Measurements from ENCODE around the gene PSMB5. TPM values are rescaled to one million over a fixed set of nuclear protein-coding genes. Genes with fewer than 3 reads are reported as not detected.

Gene PSMB5
- total RNA-seq = 100 to 1,000 TPM; 186 to 198 TPM
- polyA plus RNA-seq = 37.1 TPM

DNA sequence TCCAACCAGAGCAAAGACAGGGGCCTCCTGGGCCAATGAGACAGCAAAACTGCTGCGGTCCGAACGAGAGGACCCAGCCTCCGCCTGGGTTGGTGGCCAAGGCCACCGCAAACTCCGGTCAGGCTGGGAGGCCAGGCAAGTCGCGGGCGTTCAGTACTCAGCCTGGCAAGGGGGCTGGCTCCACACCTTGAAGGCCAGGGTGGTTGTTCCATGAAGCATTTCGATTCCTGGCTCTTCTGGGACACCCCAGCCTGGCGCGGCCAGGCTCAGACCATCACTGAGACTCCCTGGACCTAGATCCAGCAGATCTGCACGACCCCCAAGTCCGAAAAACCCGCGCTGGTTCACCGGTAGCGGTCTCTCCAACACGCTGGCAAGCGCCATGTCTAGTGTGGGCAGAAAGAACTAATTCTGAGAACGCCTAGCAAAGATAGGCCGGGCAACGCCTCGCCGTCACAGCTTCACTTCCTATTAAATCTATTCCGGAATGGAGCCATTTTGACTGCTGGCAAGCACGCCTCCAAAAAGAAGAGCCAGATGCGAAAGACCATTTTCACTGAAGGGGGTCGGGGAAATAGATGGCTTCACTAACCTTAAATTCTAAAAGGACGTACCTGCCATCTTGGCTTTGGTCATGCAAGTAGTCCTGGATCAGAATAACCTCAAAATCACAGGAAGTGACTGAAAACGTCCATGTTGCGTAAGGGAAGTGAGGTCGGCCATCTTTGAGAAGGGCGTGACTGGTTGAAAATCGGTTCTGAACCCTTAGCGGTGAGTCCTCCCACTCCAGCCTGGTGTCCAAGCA is at the start of gene PSMB5:
Gene PSMB5, minus strand, starts transcription at position 403 of the 805 bp plus-strand sequence. Its CDS starts 19 bp downstream, at position 384.
- H3K4me1 Mint-ChIP-seq = peaks cover 27 to 36% (median 35%) of the 10 kb centered on the region in 3 donors
- POLR2A ChIA-PET = interaction anchor here (0.6 to 1.4 kb wide), 7 partner anchors 17 to 268 kb away, joined by 3 to 5 read pairs (median 3); partner anchors contain the start of genes OXA1L and PRMT5
- CTCF ChIA-PET = interaction anchor here (1.4 to 2.3 kb wide), 2 partner anchors 21 to 40 kb away, joined by 4 to 9 read pairs; no protein-coding TSS in a partner anchor
- H3K27me3 ChIP-seq (ENCODE audit: insufficient read depth, low read length, poor library complexity, severe bottlenecking) = no peaks in the 10 kb centered on the region
- peaks cover 19% of the 10 kb centered on the region for H3K4me1 ChIP-seq (ENCODE audit: insufficient read depth, low read length)
- no peaks in the 10 kb centered on the region for H3K9me3 Mint-ChIP-seq
- no peaks in the 10 kb centered on the region for H3K9me3 ChIP-seq (ENCODE audit: low read length)
- H3K27me3 Mint-ChIP-seq = peaks cover 0 to 1% of the 10 kb centered on the region in 2 donors
- peak within 1 kb of the TSS; percentile 90 for H3K27ac ChIP-seq (ENCODE audit: low read depth, low read length)
- peak within 1 kb of the TSS; percentile 80 for H3K4me3 ChIP-seq (ENCODE audit: low read length)
- H3K36me3 Mint-ChIP-seq = peaks cover 7 to 35% (median 8%) of the 10 kb centered on the region in 3 donors
- peak within 1 kb of the TSS; percentile 83 to 98 (median 89) for H3K4me3 Mint-ChIP-seq
- DNase-seq = peak; percentile 75 to 93 (median 90)
- H3K27ac Mint-ChIP-seq = peak within 1 kb of the TSS; percentile 92 to 100 (median 98)
- H3K36me3 ChIP-seq (ENCODE audit: insufficient read depth, low read length) = peaks cover 15% of the 10 kb centered on the region

DNA sequence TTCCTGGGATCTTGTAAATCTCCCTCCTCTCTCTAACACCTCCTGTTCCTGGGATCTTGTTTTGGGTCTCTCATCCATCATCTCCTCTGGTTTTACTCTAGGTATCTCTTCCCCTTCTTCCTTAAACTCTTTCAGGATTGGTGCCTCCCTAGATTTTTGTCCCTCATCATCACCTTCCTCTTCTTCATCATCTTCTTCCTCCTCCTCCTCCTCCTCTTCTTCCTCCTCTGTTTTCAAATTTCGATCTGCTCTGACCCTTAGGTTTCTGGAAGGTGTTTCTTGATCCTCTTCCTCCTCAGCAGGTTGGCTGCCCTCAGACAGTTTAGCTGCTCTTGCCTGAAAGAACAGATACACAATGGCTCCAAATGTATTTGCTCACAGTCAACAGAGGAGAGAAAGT is 45.8 kb upstream of the PSMB5 start:
- Mint-ChIP-seq H3K27ac (peak overlapping the region in 7 of 8 donors; percentile 2 to 86 (median 50)), H3K36me3 (peaks cover 0 to 87% (median 23%) of the 10 kb centered on the region in 3 donors), H3K4me3 (no peak overlapping the region), H3K4me1 (peaks cover 4 to 14% (median 14%) of the 10 kb centered on the region in 3 donors), H3K9me3 (no peaks in the 10 kb centered on the region), H3K27me3 (no peaks in the 10 kb centered on the region)
- Histone ChIP-seq H3K27me3 (ENCODE audit: insufficient read depth, low read length, poor library complexity, severe bottlenecking) (no peaks in the 10 kb centered on the region), H3K36me3 (ENCODE audit: insufficient read depth, low read length) (peaks cover 72% of the 10 kb centered on the region), H3K4me1 (ENCODE audit: insufficient read depth, low read length) (peaks cover 7% of the 10 kb centered on the region), H3K27ac (ENCODE audit: low read depth, low read length) (no peak overlapping the region), H3K9me3 (ENCODE audit: low read length) (no peaks in the 10 kb centered on the region), H3K4me3 (ENCODE audit: low read length) (no peak overlapping the region)
- ChIA-PET CTCF (interaction anchor here (1.0 to 4.2 kb wide), 5 partner anchors 9 to 85 kb away, joined by 3 to 34 read pairs (median 4); no protein-coding TSS in a partner anchor), POLR2A (no interaction called here)
- no peak for DNase-seq

DNA sequence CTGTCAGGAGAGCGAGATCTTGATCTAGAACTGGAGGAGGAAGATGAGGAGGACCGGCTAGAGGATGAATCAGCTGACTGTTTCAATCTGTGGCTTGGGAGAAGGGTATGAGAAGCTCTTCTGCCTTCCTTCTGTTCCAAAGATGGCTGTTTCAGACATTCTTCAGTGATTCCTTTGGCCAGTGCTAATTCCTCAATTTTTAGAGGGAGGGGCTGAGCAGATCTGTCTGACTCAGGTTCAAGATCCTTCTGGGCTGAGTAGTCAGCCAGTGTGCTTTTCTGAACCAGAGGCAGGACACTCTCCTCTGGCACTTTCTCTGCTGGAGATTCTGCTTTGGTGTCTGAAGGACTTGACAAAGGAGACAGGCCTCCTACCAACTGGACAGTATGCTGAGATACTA is 45.0 kb upstream of the PSMB5 start:
- Histone ChIP-seq H3K9me3 (ENCODE audit: low read length) (no peaks in the 10 kb centered on the region), H3K36me3 (ENCODE audit: insufficient read depth, low read length) (peaks cover 73% of the 10 kb centered on the region), H3K4me3 (ENCODE audit: low read length) (no peak overlapping the region), H3K27me3 (ENCODE audit: insufficient read depth, low read length, poor library complexity, severe bottlenecking) (no peaks in the 10 kb centered on the region), H3K4me1 (ENCODE audit: insufficient read depth, low read length) (peaks cover 7% of the 10 kb centered on the region), H3K27ac (ENCODE audit: low read depth, low read length) (no peak overlapping the region)
- Mint-ChIP-seq H3K4me1 (peaks cover 2 to 10% (median 10%) of the 10 kb centered on the region in 3 donors), H3K27ac (peak overlapping the region in 3 of 8 donors; percentile 5 to 85 (median 23)), H3K36me3 (peaks cover 3 to 87% (median 26%) of the 10 kb centered on the region in 3 donors), H3K9me3 (no peaks in the 10 kb centered on the region), H3K4me3 (no peak overlapping the region), H3K27me3 (no peaks in the 10 kb centered on the region)
- DNase-seq = no peak
- ChIA-PET POLR2A (no interaction called here), CTCF (interaction anchor here (1.0 to 4.2 kb wide), 3 partner anchors 12 to 85 kb away, joined by 3 to 34 read pairs (median 4); no protein-coding TSS in a partner anchor)

DNA sequence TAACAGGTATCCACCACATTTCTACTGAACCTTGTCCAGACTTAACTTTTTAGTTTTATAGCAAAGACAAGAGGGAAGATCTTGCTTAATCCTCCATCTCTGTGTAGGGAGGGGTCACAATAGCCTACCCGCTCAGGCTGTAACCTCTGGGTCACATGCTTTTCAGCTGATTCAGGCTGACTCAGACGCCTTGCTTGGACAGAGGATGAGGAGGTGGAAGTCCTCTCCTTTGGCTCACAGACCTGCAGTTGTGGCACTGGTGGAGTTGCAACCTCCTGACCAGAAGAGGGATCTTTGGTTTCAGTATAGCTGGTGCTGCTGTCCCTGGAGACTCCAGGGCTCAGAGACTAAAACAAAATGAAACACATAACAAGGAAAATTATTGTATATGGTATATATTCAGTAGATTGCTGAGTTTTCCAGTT is 44.0 kb upstream of the PSMB5 start:
- peaks cover 2 to 8% (median 7%) of the 10 kb centered on the region in 3 donors for H3K4me1 Mint-ChIP-seq
- Histone ChIP-seq H3K36me3 (ENCODE audit: insufficient read depth, low read length) (peaks cover 76% of the 10 kb centered on the region), H3K9me3 (ENCODE audit: low read length) (no peaks in the 10 kb centered on the region), H3K27me3 (ENCODE audit: insufficient read depth, low read length, poor library complexity, severe bottlenecking) (no peaks in the 10 kb centered on the region), H3K4me3 (ENCODE audit: low read length) (no peak overlapping the region), H3K4me1 (ENCODE audit: insufficient read depth, low read length) (peaks cover 7% of the 10 kb centered on the region), H3K27ac (ENCODE audit: low read depth, low read length) (peak overlapping the region; percentile 40)
- H3K27me3 Mint-ChIP-seq = no peaks in the 10 kb centered on the region
- CTCF ChIA-PET = interaction anchor here (3.4 to 4.7 kb wide), 3 partner anchors 11 to 16 kb away, joined by 11 to 35 read pairs (median 34); partner anchors contain the start of genes ACIN1 and C14orf119
- no peak for DNase-seq
- no peak overlapping the region for H3K27ac Mint-ChIP-seq
- peaks cover 3 to 88% (median 28%) of the 10 kb centered on the region in 3 donors for H3K36me3 Mint-ChIP-seq
- no peak overlapping the region for H3K4me3 Mint-ChIP-seq
- POLR2A ChIA-PET = no interaction called here
- H3K9me3 Mint-ChIP-seq = no peaks in the 10 kb centered on the region

DNA sequence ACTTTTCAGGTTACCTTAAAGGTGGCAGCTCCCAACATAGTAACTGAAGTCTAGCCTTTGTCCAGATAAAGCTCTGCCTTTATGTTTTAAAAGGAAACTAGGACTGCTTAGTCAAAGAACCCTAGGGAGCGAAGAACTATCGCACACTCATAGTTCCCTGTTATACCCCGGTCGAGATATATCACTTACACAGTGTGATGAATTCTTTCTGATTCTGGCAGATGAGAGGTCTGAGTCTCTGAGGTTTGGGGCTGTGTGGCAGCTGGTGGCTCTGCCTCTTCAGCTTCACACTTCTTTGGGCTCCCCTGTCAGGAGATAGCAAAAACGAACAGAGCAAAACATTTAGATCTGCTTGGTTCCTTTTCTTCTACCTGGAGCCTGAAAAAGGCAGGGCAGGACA is 43.3 kb upstream of the PSMB5 start:
- Histone ChIP-seq H3K4me3 (ENCODE audit: low read length) (no peak overlapping the region), H3K4me1 (ENCODE audit: insufficient read depth, low read length) (peaks cover 7% of the 10 kb centered on the region), H3K36me3 (ENCODE audit: insufficient read depth, low read length) (peaks cover 74% of the 10 kb centered on the region), H3K27me3 (ENCODE audit: insufficient read depth, low read length, poor library complexity, severe bottlenecking) (no peaks in the 10 kb centered on the region), H3K27ac (ENCODE audit: low read depth, low read length) (peak overlapping the region; percentile 40), H3K9me3 (ENCODE audit: low read length) (no peaks in the 10 kb centered on the region)
- no peaks in the 10 kb centered on the region for H3K9me3 Mint-ChIP-seq
- no peak overlapping the region for H3K4me3 Mint-ChIP-seq
- peaks cover 3 to 87% (median 28%) of the 10 kb centered on the region in 3 donors for H3K36me3 Mint-ChIP-seq
- H3K4me1 Mint-ChIP-seq = peaks cover 2 to 8% (median 7%) of the 10 kb centered on the region in 3 donors
- peak overlapping the region in 1 of 8 donors; percentile 71 for H3K27ac Mint-ChIP-seq
- ChIA-PET POLR2A (interaction anchor here (1.6 kb wide), 1 partner anchor 17 kb away, joined by 9 read pairs; the partner anchor contains the start of genes ACIN1 and C14orf119), CTCF (interaction anchor here (0.9 to 4.7 kb wide), 11 partner anchors 10 to 123 kb away, joined by 3 to 35 read pairs (median 11); partner anchors contain the start of genes ACIN1 and C14orf119)
- no peaks in the 10 kb centered on the region for H3K27me3 Mint-ChIP-seq
- no peak for DNase-seq

DNA sequence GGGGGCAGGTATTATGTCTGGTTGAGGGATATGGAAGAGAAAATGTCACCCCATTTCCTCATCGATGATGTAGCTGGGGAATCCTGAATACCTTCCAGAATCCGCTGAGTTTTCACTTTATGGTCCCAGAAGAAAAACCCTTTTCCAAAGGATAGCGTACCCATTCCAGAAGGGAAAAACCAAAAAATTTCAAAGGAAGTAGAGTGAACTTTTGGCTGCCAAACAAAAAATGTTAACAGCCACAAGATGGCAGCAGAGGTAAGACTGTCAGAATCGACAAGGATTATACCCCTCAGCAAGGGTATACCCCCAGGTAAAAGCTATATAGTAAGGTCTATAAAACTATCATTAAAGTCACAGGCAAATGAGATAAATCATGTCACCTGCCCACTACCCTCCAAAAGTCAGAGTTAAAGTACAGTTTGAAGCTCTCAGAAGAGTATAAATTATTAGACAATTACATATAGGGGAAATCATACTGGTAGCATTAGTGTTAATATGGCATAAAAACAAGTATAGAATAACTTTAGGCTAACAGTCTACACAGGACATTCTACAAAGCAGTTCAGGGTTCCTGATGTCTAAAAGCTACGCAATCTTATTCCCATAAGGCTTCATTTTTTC is 42.2 kb upstream of the PSMB5 start:
- Mint-ChIP-seq H3K36me3 (peaks cover 3 to 95% (median 28%) of the 10 kb centered on the region in 3 donors), H3K27ac (peak overlapping the region in 3 of 8 donors; percentile 7 to 29 (median 20)), H3K4me3 (no peak overlapping the region), H3K4me1 (peaks cover 7 to 18% (median 13%) of the 10 kb centered on the region in 3 donors), H3K9me3 (no peaks in the 10 kb centered on the region), H3K27me3 (no peaks in the 10 kb centered on the region)
- POLR2A ChIA-PET = interaction anchor here (1.6 kb wide), 1 partner anchor 18 kb away, joined by 9 read pairs; the partner anchor contains the start of genes ACIN1 and C14orf119
- no peaks in the 10 kb centered on the region for H3K9me3 ChIP-seq (ENCODE audit: low read length)
- CTCF ChIA-PET = interaction anchor here (0.5 to 4.7 kb wide), 22 partner anchors 9 to 218 kb away, joined by 3 to 35 read pairs (median 6); partner anchors contain the start of genes ACIN1, AJUBA, C14orf119 and HAUS4
- peak in 2 of 5 donors; percentile 19 to 50 for DNase-seq
- H3K4me3 ChIP-seq (ENCODE audit: low read length) = no peak overlapping the region
- peaks cover 9% of the 10 kb centered on the region for H3K4me1 ChIP-seq (ENCODE audit: insufficient read depth, low read length)
- H3K27ac ChIP-seq (ENCODE audit: low read depth, low read length) = no peak overlapping the region
- peaks cover 70% of the 10 kb centered on the region for H3K36me3 ChIP-seq (ENCODE audit: insufficient read depth, low read length)
- no peaks in the 10 kb centered on the region for H3K27me3 ChIP-seq (ENCODE audit: insufficient read depth, low read length, poor library complexity, severe bottlenecking)

DNA sequence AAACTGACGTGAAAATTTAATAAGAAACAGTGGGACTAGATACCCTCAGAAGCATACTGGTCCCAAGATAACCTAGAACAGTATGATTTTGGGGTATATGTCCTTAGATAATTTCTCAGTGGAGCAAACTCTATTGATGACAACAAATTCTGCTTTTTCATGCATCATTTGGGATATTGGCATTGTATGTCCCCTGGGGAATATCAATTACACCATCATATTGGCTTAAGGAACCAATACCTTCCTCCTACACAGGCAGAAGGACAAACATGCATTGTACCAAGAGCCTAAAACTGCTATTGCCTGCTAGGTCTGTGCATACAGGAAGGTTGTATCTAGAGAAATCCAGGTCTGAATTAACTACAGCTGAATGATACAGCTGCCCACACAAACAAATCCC is 40.2 kb upstream of the PSMB5 start:
- Histone ChIP-seq H3K9me3 (ENCODE audit: low read length) (no peaks in the 10 kb centered on the region), H3K4me3 (ENCODE audit: low read length) (no peak overlapping the region), H3K27me3 (ENCODE audit: insufficient read depth, low read length, poor library complexity, severe bottlenecking) (no peaks in the 10 kb centered on the region), H3K27ac (ENCODE audit: low read depth, low read length) (no peak overlapping the region), H3K36me3 (ENCODE audit: insufficient read depth, low read length) (peaks cover 50% of the 10 kb centered on the region), H3K4me1 (ENCODE audit: insufficient read depth, low read length) (peaks cover 25% of the 10 kb centered on the region)
- Mint-ChIP-seq H3K27ac (no peak overlapping the region), H3K4me1 (peaks cover 26 to 32% (median 29%) of the 10 kb centered on the region in 3 donors), H3K36me3 (peaks cover 3 to 85% (median 20%) of the 10 kb centered on the region in 3 donors), H3K9me3 (no peaks in the 10 kb centered on the region), H3K4me3 (no peak overlapping the region), H3K27me3 (no peaks in the 10 kb centered on the region)
- no peak for DNase-seq
- ChIA-PET CTCF (interaction anchor here (1.3 to 4.7 kb wide), 3 partner anchors 17 to 20 kb away, joined by 3 to 35 read pairs (median 4); partner anchors contain the start of genes ACIN1 and C14orf119), POLR2A (no interaction called here)
